GM21723 (cell line): Measurements from ENCODE around the gene DOCK1.

Source experiments
- ATAC-seq: cut with Tn5 transposase; IDR thresholded peaks from one replicate; pipeline ENCODE4 v1.9.1; 2021; ENCODE audit warnings: mild to moderate bottlenecking, moderate library complexity; ENCODE audit not compliant: unreplicated experiment

Gene DOCK1

GRCh38 chr10:127068485-127068884 lies 163.3 kb downstream of the DOCK1 start:
- ATAC-seq = no peak

GRCh38 chr10:127069436-127069835 lies 164.2 kb downstream of the DOCK1 start:
- ATAC-seq = no peak

GRCh38 chr10:127071126-127071525 lies 165.9 kb downstream of the DOCK1 start:
- ATAC-seq = no peak

GRCh38 chr10:127073666-127074065 lies 168.4 kb downstream of the DOCK1 start:
- ATAC-seq = no peak

GRCh38 chr10:127079392-127079791 lies 174.2 kb downstream of the DOCK1 start:
- ATAC-seq = no peak

GRCh38 chr10:127080317-127080716 lies 175.1 kb downstream of the DOCK1 start:
- ATAC-seq = no peak

- ATAC-seq = no peak
Measured at GRCh38 chr10:127081851-127082345, 176.7 kb downstream of the DOCK1 start.

- ATAC-seq = no peak
Measured at GRCh38 chr10:127082651-127083050, 177.4 kb downstream of the DOCK1 start.

- no peak for ATAC-seq
Measured at GRCh38 chr10:127085957-127086356, 180.7 kb downstream of the DOCK1 start.

GRCh38 chr10:127088908-127089307 lies 183.7 kb downstream of the DOCK1 start:
- ATAC-seq = no peak

GRCh38 chr10:127089446-127089845 lies 184.2 kb downstream of the DOCK1 start:
- ATAC-seq = no peak

GRCh38 chr10:127090138-127090537 lies 184.9 kb downstream of the DOCK1 start:
- ATAC-seq = no peak

GRCh38 chr10:127091354-127091753 lies 186.1 kb downstream of the DOCK1 start:
- no peak for ATAC-seq

- ATAC-seq = no peak
Measured at GRCh38 chr10:127092916-127093315, 187.7 kb downstream of the DOCK1 start.

- ATAC-seq = no peak
Measured at GRCh38 chr10:127094984-127095383, 189.8 kb downstream of the DOCK1 start.

GRCh38 chr10:127100983-127101615 lies 195.9 kb downstream of the DOCK1 start:
- no peak for ATAC-seq

GRCh38 chr10:127102176-127102575 lies 196.9 kb downstream of the DOCK1 start:
- ATAC-seq = no peak

GRCh38 chr10:127115100-127115499 lies 209.9 kb downstream of the DOCK1 start:
- ATAC-seq = no peak

- no peak for ATAC-seq
Measured at GRCh38 chr10:127117125-127117524, 211.9 kb downstream of the DOCK1 start.

GRCh38 chr10:127118034-127118433 lies 212.8 kb downstream of the DOCK1 start:
- no peak for ATAC-seq

- ATAC-seq = no peak
Measured at GRCh38 chr10:127119936-127120335, 214.7 kb downstream of the DOCK1 start.

GRCh38 chr10:127122831-127123230 lies 217.6 kb downstream of the DOCK1 start:
- no peak for ATAC-seq

GRCh38 chr10:127123626-127124025 lies 218.4 kb downstream of the DOCK1 start:
- ATAC-seq = no peak
